GM10248 (cell line): Measurements from ENCODE around the gene BIRC7.

Experiments used
- CTCF ChIA-PET: fragments of 300-600 bp; sonication (Branson Sonifier 250); formaldehyde crosslinking; extraction: SDS; loops from one replicate; lab custom pipeline; 2021; ENCODE audit warnings: antibody characterized with exemption; lab: Yijun Ruan, JAX
- POLR2A ChIA-PET: fragments of 350-650 bp; sonication (Branson Sonifier 250); formaldehyde crosslinking; extraction: SDS; loops from one replicate; lab custom pipeline; 2020; ENCODE audit warnings: antibody characterized with exemption; lab: Yijun Ruan, JAX
- DNase-seq: peaks from one replicate; pipeline ENCODE4 v3.0.0; 2012; ENCODE audit errors: extremely low spot score
- TF ChIP-seq, protein P1 (sequence below): IDR thresholded peaks from 2 replicates; pipeline ENCODE4 v1.5.1; 2012; ENCODE audit warnings: mild to moderate bottlenecking, low read depth; ENCODE audit errors: extremely low read depth, missing control alignments, control extremely low read depth

The BIRC7 gene

DNA sequence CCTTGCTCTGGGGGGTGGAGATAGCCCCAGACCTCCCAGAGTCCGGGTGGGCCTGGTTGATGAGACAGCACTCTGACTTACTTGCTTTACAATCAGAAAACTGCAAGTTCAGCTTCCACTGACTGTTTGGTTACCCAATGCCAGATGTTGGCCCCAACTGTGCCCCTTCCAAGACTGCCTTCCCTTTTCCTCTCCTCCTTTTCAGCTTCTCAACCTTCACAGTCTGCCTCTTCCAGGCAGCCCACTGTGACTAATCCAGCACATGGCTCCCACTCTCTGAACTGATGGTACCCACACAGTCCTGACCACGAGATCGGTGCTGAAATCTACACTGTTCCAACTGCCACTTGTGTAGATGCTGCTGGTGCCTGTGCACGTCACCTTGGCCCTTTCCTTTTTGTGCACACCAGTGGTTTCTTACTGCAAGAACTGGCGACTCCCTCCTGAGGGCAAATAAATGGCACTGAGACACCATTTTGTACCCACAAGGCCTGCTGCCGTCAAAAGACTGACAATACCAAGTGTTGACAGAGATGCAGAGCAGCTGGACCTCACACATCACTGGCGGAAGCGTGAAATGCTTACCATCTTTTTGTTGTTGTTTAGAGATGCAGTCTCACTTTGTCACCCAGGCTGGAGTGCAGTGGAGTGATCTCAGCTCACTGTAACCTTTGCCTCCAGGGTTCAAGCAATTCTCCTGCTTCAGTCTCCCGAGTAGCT lies 35.1 kb downstream of the BIRC7 start:
- ChIA-PET POLR2A (no interaction called here), CTCF (interaction anchor here (1.4 to 1.8 kb wide), 3 partner anchors 18 to 88 kb away, joined by 3 to 12 read pairs (median 4); no protein-coding TSS in a partner anchor)
- TF ChIP-seq, protein P1, sequence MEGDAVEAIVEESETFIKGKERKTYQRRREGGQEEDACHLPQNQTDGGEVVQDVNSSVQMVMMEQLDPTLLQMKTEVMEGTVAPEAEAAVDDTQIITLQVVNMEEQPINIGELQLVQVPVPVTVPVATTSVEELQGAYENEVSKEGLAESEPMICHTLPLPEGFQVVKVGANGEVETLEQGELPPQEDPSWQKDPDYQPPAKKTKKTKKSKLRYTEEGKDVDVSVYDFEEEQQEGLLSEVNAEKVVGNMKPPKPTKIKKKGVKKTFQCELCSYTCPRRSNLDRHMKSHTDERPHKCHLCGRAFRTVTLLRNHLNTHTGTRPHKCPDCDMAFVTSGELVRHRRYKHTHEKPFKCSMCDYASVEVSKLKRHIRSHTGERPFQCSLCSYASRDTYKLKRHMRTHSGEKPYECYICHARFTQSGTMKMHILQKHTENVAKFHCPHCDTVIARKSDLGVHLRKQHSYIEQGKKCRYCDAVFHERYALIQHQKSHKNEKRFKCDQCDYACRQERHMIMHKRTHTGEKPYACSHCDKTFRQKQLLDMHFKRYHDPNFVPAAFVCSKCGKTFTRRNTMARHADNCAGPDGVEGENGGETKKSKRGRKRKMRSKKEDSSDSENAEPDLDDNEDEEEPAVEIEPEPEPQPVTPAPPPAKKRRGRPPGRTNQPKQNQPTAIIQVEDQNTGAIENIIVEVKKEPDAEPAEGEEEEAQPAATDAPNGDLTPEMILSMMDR = no peak
- DNase-seq = no peak

DNA sequence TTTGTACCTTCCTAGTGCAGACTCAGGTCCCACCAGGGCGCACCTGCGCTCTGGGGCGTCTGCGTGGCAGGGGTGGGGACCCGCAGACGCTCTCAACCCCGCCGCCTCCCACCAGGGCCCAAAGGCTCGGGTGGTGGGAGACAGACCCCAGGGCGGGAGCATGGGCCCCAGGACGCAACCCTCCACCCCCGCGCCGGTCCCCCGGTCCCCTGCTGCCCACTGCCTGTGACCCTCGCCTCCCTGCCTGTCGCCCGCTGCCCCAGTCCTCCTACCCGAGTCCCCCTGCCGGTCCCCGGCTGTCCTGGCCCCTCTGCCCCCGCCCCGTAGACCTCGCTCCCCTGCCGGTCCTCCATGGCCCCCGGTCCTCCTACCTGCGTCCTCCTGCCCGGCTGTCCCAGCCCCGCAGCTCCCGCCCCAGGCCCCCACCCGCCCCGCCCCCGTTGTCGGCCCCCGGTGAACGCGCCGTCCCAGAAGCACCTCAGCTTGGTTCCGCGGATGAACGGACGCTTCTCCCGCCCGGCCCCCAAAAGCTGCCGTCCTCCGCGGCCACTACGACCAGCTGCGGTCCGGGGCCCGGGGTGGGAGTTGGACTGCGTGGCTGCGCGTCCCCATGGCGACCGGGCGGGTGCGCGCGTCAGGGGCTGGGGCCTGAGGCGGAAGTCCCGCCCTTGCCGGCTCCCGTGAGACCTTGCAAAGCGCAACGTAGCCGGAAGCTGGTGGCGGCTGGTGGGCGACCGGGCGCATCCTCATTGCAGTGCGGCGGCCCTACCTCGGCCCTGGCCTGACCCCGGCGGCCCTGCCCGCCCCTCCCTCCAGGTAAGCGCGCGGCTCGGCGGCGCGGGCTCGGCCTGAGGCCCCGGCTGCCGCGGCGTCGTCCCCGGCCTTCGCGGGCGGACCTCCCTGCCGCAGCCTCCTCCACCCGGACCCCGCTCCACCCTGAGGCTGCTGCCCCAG lies 36.7 kb downstream of the BIRC7 start, which contains the start of gene ARFGAP1:
TSS of gene ARFGAP1 (plus strand) at position 709 of the 954 bp plus-strand sequence. CDS start 2,768 bp downstream, outside the sequence.
- TF ChIP-seq, protein P1 = no peak
- ChIA-PET POLR2A (no interaction called here), CTCF (interaction anchor here (1.0 to 2.6 kb wide), 4 partner anchors 9 to 49 kb away, joined by 4 to 15 read pairs (median 6); no protein-coding TSS in a partner anchor)
- peak; percentile 99 for DNase-seq

DNA sequence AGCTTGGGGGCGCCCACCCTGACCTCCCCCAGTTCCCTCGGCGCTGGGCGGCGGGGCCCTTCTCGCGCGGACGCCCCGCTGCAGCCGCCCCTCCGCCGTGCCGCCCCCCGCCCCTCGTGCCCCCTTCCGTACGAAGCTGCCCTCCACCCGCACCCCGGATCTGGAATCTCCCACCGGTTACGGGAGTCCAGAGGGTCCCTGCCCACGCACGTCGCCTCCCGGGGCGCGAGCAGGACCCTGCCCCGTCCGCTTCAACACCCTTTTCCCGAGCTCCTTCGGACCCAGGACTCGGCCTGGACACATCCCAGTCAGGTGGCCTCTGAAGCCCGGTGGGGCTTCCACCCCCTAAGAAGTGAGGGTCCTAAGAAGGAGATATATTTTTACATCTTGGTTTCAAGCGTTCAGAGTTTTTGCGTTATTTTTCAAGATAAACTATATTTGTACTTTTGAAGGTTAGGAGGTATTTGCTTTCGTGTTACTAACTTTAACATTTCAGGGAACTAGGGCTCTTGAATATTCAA lies 37.4 kb downstream of the BIRC7 start:
- TF ChIP-seq, protein P1 = no peak
- POLR2A ChIA-PET = no interaction called here
- CTCF ChIA-PET = interaction anchor here (1.0 to 2.6 kb wide), 4 partner anchors 8 to 50 kb away, joined by 4 to 15 read pairs (median 6); no protein-coding TSS in a partner anchor
- DNase-seq = no peak

DNA sequence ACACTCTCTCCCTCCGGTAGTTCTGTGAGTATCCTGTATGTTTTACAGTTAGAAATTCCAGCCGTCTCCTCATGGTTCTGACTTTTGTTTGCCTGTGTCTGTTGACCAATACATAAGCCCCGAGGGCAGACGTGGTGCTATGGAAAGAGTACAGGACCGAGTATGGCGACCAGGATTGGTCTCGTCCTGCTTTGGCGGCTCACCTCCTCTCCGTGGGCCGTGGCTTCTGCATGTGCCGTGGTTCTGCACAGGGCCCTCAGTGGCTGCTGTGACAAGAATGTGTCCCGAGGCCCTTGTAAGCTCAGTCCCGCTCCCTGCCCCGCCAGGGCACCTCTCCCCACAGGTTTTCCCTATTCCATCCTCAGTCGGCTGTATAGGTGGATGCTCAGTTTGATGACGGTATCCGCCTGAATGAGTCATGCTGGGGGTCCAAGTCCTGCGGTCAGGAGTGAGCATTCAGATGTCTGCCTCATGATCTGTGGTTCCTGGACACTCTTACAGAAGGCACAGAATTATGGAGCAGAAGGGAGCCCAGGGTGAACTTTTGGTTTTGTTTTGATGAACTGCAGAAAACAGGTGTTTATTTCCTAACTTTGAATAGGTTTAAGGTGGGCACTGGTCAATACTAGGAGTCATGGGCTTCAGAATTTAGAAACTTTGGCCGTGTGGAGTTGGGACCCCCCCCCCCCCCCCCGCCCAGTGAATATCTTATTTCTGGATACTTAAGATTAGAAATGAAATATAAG lies 38.1 kb downstream of the BIRC7 start:
- DNase-seq = no peak
- TF ChIP-seq, protein P1 = no peak
- ChIA-PET POLR2A (no interaction called here), CTCF (interaction anchor here (2.6 kb wide), 1 partner anchor 50 kb away, joined by 15 read pairs; no protein-coding TSS in a partner anchor)

DNA sequence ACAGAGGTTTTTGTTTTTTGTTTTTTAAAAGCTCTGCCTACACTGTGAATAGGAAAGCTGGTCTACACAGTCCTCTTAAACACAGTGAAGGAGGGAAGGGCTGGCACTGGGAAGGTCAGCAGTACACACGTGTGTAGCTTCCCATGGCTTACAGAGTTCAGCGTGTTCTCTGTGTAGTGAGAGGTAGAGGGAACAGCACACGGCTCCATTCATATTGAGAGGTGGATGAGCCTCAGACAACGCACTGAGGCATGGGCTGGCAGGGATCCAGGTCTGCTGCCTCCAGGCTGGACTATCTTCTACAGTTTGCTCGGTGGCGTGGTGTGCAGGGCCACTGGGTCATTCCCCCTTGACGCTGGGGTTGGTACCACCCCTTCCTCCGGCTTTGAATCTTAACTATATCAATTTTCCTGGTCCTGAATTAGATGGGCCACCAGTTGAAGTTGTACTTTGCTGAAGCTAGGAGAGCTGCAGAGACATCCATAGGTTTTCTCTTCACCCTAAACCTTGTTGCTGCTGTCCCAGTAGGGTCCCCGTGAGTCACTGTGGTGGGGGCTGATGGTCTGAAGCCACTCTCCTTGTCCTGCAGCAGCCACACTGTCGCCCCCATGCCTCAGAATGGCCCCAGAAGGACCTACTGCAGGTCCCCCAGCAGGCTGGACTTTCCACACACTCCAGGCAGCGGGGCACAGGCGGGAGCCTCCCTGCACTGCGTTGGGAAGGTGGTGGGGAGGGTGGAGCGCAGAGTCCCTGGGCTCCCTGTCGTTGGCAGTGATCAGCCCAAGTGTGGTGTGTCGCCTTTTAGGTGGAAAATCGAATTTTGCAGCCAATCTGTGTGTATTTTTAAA lies 38.9 kb downstream of the BIRC7 start:
- ChIA-PET CTCF (interaction anchor here (2.1 kb wide), 1 partner anchor 51 kb away, joined by 6 read pairs; no protein-coding TSS in a partner anchor), POLR2A (no interaction called here)
- no peak for DNase-seq
- TF ChIP-seq, protein P1 = no peak
